HG03520 (cell line): Measurements from ENCODE around the gene TPPP.

ENCODE experiments used
- ATAC-seq: cut with Tn5 transposase; IDR thresholded peaks from one replicate; pipeline ENCODE4 v1.9.1; 2021; ENCODE audit warnings: mild to moderate bottlenecking, moderate library complexity; ENCODE audit not compliant: unreplicated experiment

The TPPP gene

GRCh38 chr5:610744-611730 lies 82.1 kb downstream of the TPPP start:
- no peak for ATAC-seq

- no peak for ATAC-seq
These were observed 83.0 kb downstream of the TPPP start for GRCh38 chr5:610011-610743.
